Mucosa of stomach (tissue), 1 donor: Measurements from ENCODE around the gene HLA-DQB2.
"Not testable (repeated sequence)": the region's sequence is repeated elsewhere in the genome, so short reads cannot be mapped to it uniquely, and the experiment has no call there.

ENCODE experiments used
- H3K27me3 ChIP-seq: one replicate; pipeline ENCODE4 v1.7.0; 2013; ENCODE audit warnings: mild to moderate bottlenecking, low read length; ENCODE audit not compliant: control insufficient read depth, insufficient read depth
- H3K36me3 ChIP-seq: one replicate; pipeline ENCODE4 v1.7.0; 2013; ENCODE audit warnings: low read length; ENCODE audit not compliant: control insufficient read depth, insufficient read depth
- H3K4me1 ChIP-seq: one replicate; pipeline ENCODE4 v1.7.0; 2013; ENCODE audit warnings: mild to moderate bottlenecking, low read length; ENCODE audit not compliant: control insufficient read depth, insufficient read depth
- H3K4me3 ChIP-seq: one replicate; pipeline ENCODE4 v1.7.0; 2013; ENCODE audit warnings: low read length
- H3K9ac ChIP-seq: one replicate; pipeline ENCODE4 v1.7.0; 2013; ENCODE audit warnings: mild to moderate bottlenecking, low read length, moderate library complexity
- H3K9me3 ChIP-seq: one replicate; pipeline ENCODE4 v1.7.0; 2013; ENCODE audit warnings: mild to moderate bottlenecking, low read length, moderate library complexity; ENCODE audit not compliant: control insufficient read depth
- donor health status: Pancreatic carcinoma.

HLA-DQB2 gene

DNA sequence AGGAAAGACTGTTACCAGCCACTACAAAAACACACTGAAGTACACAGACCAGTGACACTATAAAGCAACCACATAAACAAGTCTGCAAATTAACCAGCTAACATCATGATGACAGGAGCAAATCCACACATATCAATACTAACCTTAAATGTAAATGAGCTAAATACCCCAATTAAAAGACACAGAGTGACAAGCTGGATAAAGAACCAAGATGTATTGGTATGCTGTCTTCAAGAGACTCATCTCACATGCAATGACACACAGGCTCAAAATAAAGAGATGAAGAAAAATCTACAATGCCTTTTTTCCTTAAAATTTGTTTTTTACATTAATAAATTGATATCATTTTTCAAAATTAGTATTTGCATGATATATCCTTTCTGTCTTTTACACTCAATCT lies 19.6 kb upstream of the HLA-DQB2 start:
- not testable (repeated sequence) for H3K27me3 ChIP-seq, H3K4me3 ChIP-seq, H3K36me3 ChIP-seq, H3K9ac ChIP-seq, H3K9me3 ChIP-seq, H3K4me1 ChIP-seq

DNA sequence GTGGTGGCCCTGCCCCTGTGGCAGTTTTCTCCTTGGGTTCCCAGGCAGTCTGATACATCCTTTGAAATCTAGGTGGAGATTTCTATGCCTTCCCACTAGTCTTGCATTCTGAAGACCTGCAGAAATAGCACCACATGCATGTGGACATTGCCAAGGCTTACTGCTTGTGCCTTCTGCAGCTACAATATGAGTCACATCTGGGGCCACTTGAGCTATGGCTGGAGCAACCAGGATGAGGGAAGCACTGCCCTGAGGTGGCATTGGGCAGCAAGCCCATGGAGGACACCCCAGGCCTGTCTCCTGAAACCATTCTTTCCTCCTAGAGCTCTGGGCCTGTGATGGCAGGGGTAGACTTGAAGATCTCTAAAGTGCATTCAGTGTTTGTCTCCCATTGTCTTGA lies 15.7 kb upstream of the HLA-DQB2 start:
- no peaks in the 10 kb centered on the region for H3K27me3 ChIP-seq
- H3K4me1 ChIP-seq, result no peaks in the 10 kb centered on the region
- no peak overlapping the region for H3K9ac ChIP-seq

DNA sequence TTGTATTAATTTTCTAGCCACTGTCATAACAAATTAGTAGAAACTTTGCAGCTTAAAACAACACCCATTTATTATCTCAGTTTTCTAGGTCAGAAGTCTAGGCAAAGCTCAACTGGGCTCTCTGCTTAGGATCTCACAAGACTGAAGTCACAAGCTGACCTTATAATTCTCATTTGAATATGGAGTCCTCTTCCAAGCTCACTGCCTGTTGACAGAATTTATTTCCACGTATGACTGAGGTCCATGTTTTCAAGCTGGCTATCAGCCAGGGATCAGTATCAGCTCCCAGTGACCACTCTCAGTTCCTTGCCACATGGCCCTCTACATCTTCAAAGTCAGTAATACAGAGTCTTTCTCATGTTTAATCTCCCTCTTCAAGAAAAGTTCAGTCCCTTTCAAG lies 11.7 kb upstream of the HLA-DQB2 start:
- no peak overlapping the region for H3K4me3 ChIP-seq
- H3K4me1 ChIP-seq, result no peaks in the 10 kb centered on the region
- no peaks in the 10 kb centered on the region for H3K9me3 ChIP-seq
- no peaks in the 10 kb centered on the region for H3K27me3 ChIP-seq
- H3K36me3 ChIP-seq, result no peaks in the 10 kb centered on the region
- H3K9ac ChIP-seq, result no peak overlapping the region

More for the DNA sequence above, 15.7 kb upstream of the HLA-DQB2 start:
- Histone ChIP-seq H3K4me3 (no peak overlapping the region), H3K9me3 (no peaks in the 10 kb centered on the region), H3K36me3 (no peaks in the 10 kb centered on the region)

DNA sequence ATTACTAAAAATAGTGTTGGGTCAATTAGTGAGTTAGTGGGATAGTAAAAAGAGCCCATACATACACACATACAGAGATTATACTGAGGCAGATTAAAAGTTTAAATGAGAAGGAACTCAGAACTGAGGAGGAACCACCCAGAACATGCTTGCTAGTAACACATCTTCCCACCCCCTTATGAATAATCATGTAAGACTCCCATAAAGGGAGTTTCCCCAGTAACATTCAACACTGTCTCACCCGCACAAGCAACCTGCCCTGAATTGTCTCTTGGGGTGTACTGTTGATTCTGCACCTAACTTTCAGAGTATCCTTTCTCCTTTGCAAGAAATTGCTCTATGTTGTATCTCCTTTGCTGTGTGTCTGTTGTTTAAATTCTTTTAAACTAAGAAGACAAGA lies 11.1 kb upstream of the HLA-DQB2 start:
- no peaks in the 10 kb centered on the region for H3K4me1 ChIP-seq
- H3K9me3 ChIP-seq, result no peaks in the 10 kb centered on the region
- no peak overlapping the region for H3K4me3 ChIP-seq
- no peaks in the 10 kb centered on the region for H3K36me3 ChIP-seq
- H3K27me3 ChIP-seq, result peaks cover 1% of the 10 kb centered on the region
- no peak overlapping the region for H3K9ac ChIP-seq

DNA sequence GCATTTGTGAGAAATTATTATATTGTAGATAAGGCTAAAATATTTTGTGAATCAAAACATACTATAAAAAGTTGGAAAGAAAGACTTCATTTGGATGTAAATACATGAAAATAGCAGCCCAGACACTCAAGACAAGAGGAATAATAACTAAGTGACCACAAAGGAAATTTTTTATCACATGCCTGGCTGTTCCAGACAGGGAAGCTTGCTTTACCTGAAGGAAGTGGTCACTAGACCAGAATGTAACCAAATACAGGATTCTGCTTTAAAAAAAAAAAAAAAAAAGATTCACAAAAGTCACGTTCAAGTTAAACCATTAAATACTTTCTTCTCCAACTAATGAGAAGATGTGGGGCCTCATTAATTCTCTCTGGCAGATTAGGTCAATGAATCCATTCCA lies 9.3 kb upstream of the HLA-DQB2 start:
- Histone ChIP-seq H3K4me1 (no peaks in the 10 kb centered on the region), H3K36me3 (no peaks in the 10 kb centered on the region), H3K27me3 (peaks cover 3% of the 10 kb centered on the region), H3K4me3 (no peak overlapping the region), H3K9ac (no peak overlapping the region), H3K9me3 (no peaks in the 10 kb centered on the region)

DNA sequence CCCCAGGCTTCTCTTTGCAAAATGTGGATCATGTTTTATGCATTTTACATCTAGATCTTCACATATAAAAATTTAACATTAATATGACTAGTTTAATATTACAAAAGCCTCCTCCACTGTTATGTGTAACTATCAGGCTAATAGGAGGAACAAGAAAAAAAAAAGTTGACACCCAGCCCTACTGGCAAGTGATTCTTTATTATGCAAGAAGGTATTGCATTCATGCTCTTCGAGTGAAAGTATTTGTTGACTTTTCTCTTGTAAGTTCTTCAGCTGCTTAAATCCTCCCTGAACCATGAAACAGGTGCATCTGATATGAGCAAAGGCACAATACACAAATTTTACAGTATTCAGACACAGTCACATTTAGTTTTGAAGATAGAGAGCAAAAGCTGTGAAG lies 716 bp upstream of the HLA-DQB2 start:
- Histone ChIP-seq H3K9me3 (no peaks in the 10 kb centered on the region), H3K27me3 (peaks cover 14% of the 10 kb centered on the region), H3K36me3 (no peaks in the 10 kb centered on the region), H3K4me1 (no peaks in the 10 kb centered on the region), H3K4me3 (no peak overlapping the region), H3K9ac (no peak overlapping the region)

DNA sequence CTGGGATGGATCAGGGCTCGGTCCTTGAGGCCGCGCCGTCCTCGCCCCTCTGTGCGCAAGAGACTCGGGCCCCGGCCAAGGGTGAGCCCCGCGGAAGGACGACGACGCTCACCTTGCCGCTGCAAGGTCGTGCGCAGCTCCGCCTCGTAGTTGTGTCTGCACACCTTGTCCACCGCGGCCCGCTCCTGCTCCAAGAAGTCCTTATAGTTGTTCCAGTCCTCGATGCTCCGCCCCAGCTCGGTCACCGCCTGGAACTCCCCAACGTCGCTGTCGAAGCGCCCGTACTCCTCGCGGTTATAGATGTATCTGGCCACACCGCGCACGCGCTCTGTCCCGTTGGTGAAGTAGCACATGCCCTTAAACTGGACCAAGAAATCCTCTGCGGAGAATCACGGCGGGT lies 1.8 kb downstream of the HLA-DQB2 start:
- H3K4me1 ChIP-seq, result no peaks in the 10 kb centered on the region
- H3K27me3 ChIP-seq, result peaks cover 20% of the 10 kb centered on the region
- H3K4me3 ChIP-seq, result no peak overlapping the region
- H3K36me3 ChIP-seq, result no peaks in the 10 kb centered on the region
- H3K9ac ChIP-seq, result no peak overlapping the region
- no peaks in the 10 kb centered on the region for H3K9me3 ChIP-seq

DNA sequence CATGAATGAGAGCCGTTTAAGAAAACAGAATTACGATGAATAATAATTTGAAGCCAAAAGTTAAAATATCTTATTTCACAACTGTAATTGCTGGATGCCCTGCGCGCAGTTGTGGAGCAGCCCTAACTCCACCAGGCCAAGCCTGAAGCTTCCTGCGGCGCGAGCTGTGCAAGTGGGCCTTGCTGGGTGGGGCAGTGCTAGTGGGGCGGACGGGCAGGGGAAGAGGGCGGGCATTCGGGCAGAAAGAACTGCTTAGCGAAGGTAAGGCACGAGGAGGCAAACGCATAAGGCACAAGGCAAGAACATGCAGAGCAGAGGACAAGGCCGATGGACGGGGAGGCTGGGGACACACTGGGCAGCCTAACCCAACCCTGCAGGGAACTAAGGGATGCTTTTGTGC lies 2.3 kb downstream of the HLA-DQB2 start:
- no peak overlapping the region for H3K4me3 ChIP-seq
- no peaks in the 10 kb centered on the region for H3K4me1 ChIP-seq
- no peaks in the 10 kb centered on the region for H3K36me3 ChIP-seq
- H3K27me3 ChIP-seq, result peaks cover 20% of the 10 kb centered on the region
- no peaks in the 10 kb centered on the region for H3K9me3 ChIP-seq
- no peak overlapping the region for H3K9ac ChIP-seq

DNA sequence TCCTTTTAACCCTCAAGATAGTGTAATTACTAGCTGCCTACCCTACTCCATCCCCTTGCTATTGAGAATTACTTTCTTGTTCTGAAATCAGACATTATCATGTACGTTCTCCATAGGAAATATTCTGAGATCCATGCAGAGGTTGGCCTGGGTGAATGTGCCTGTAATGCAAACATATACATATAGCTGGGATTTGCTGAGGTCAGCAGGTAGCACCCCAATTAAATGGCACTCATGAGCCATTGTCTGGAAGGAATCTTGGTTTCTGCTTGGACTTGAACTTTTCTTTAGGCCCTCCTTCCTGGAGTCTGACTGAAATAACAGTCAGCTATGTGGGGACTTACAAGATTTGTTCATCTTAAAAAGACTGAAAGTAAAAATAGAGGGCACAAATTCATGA lies 3.7 kb downstream of the HLA-DQB2 start:
- no peaks in the 10 kb centered on the region for H3K4me1 ChIP-seq
- H3K27me3 ChIP-seq, result peaks cover 20% of the 10 kb centered on the region
- no peak overlapping the region for H3K4me3 ChIP-seq
- H3K9ac ChIP-seq, result no peak overlapping the region
- no peaks in the 10 kb centered on the region for H3K36me3 ChIP-seq
- H3K9me3 ChIP-seq, result no peaks in the 10 kb centered on the region

DNA sequence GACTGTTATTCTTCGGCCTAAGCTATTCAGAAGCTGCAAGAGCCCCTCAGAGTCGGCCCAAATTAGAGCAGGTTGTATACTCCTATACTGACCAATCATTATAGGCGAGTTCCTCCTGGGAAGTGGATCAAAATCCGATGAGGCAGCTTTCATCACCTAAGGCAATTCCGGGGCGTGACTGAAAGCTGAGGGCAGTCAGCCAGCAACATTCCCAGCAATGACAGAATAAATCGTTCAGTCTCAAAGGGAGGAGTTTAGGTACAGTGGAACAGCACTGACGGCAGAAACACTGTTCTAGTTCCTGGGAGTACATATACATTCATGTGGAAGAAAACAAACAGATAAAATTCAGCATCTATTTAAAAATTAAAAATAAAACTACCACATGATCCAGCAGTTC lies 10.8 kb downstream of the HLA-DQB2 start:
- no peak overlapping the region for H3K4me3 ChIP-seq
- H3K27me3 ChIP-seq, result peaks cover 9% of the 10 kb centered on the region
- H3K9me3 ChIP-seq, result no peaks in the 10 kb centered on the region
- no peak overlapping the region for H3K9ac ChIP-seq
- H3K4me1 ChIP-seq, result no peaks in the 10 kb centered on the region
- no peaks in the 10 kb centered on the region for H3K36me3 ChIP-seq

DNA sequence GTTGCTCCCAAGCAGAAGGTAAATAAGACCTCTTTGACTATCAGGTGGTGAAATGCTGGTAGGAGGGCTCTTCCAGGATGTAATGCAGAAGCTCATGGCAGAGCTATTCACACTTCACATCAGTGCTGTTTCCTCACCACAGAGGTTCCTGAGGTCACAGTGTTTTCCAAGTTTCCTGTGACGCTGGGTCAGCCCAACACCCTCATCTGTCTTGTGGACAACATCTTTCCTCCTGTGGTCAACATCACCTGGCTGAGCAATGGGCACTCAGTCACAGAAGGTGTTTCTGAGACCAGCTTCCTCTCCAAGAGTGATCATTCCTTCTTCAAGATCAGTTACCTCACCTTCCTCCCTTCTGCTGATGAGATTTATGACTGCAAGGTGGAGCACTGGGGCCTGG lies 17.7 kb downstream of the HLA-DQB2 start:
- not testable (repeated sequence) for H3K9ac ChIP-seq

DNA sequence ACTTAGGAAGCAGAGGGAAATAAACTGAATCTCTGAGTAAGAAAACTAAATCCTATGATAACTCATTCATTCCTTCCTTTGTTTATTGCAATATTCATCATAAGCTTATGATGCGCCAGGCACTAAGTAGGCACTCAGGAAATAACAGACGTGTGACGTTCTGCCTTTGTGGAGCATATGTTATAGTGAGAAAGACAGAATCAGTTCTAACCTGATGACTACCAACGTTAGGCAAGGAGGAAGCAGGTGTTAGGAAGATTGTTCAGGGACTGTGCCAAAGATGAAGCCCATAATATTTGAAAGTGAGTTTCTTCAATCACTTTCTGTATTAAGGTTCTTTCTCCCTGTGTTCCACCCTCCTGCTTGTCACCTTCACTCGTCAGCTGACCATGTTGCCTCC lies 18.6 kb downstream of the HLA-DQB2 start:
- Histone ChIP-seq H3K9me3 (no peaks in the 10 kb centered on the region), H3K9ac (no peak overlapping the region), H3K36me3 (no peaks in the 10 kb centered on the region), H3K4me1 (no peaks in the 10 kb centered on the region), H3K4me3 (no peak overlapping the region), H3K27me3 (peaks cover 3% of the 10 kb centered on the region)

More for the DNA sequence above, 17.7 kb downstream of the HLA-DQB2 start:
- H3K4me1 ChIP-seq, H3K4me3 ChIP-seq, H3K9me3 ChIP-seq, H3K27me3 ChIP-seq, H3K36me3 ChIP-seq: not testable (repeated sequence)

DNA sequence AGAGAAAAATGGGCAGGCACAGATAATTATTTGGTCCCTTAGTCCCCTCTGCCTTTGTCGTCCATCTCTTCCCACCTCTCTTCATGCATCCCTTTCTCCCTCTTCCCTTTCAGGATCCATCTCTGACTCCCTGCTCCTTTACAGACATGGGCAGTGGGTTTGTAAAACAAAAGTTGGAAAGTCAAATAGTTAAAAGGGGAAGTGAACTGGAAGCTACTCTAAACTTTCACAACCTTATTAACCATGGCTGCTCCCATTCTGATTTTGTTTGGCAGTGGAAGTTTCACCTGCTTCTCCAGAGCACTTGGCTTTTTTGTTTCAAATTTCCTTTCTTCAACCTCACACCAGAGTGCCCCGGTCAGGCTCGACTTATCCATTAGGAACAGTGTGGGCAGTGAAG lies 21.0 kb downstream of the HLA-DQB2 start:
- no peaks in the 10 kb centered on the region for H3K27me3 ChIP-seq
- H3K9ac ChIP-seq, result no peak overlapping the region
- H3K9me3 ChIP-seq, result no peaks in the 10 kb centered on the region
- H3K4me3 ChIP-seq, result no peak overlapping the region
- no peaks in the 10 kb centered on the region for H3K36me3 ChIP-seq
- H3K4me1 ChIP-seq, result no peaks in the 10 kb centered on the region
